NCI-H1417 (cell line): Measurements from ENCODE around the gene CWF19L2.

Source experiments
- DNase-seq, 3 experiments: peaks; one replicate each; lab custom pipeline; 2025; lab: John Stamatoyannopoulos, UW

Gene CWF19L2

GRCh38 chr11:107301878-107302277 lies 155.7 kb downstream of the CWF19L2 start:
- DNase-seq = peak in 1 of 3 experiments; percentile 56

GRCh38 chr11:107293677-107294344 lies 163.8 kb downstream of the CWF19L2 start:
- peak; percentile 37 to 81 (median 71) for DNase-seq

- no peak for DNase-seq
These were observed 175.4 kb downstream of the CWF19L2 start for GRCh38 chr11:107282195-107282594.
